Activated naive CD8-positive, alpha-beta T cell (primary cell): ENCODE results near the gene TCEAL2.

Experiments used
- H3K27ac Mint-ChIP-seq: one replicate; pipeline ENCODE4 v1.8.0; 2021; ENCODE audit warnings: mixed read lengths
- H3K27me3 Mint-ChIP-seq: one replicate; pipeline ENCODE4 v1.8.0; 2021; ENCODE audit warnings: mixed read lengths
- H3K36me3 Mint-ChIP-seq: one replicate; pipeline ENCODE4 v1.8.0; 2021; ENCODE audit warnings: mixed read lengths
- H3K4me1 Mint-ChIP-seq: one replicate; pipeline ENCODE4 v1.8.0; 2021; ENCODE audit warnings: low read depth, mixed read lengths
- H3K4me3 Mint-ChIP-seq: one replicate; pipeline ENCODE4 v1.8.0; 2021; ENCODE audit warnings: mild to moderate bottlenecking, mixed read lengths
- H3K9me3 Mint-ChIP-seq: one replicate; pipeline ENCODE4 v1.8.0; 2021; ENCODE audit warnings: low read depth, mixed read lengths

The TCEAL2 gene

GRCh38 chrX:102155806-102156179 lies 30.3 kb downstream of the TCEAL2 start, which contains the start of gene BEX5:
BEX5 (minus strand) TSS chrX:102155977; CDS start chrX:102154265, 1,712 bp downstream.
- H3K27ac Mint-ChIP-seq, result peak within 1 kb of the TSS; percentile 88
- no peaks in the 10 kb centered on the region for H3K9me3 Mint-ChIP-seq
- peak within 1 kb of the TSS; percentile 96 for H3K4me3 Mint-ChIP-seq
- H3K4me1 Mint-ChIP-seq, result peaks cover 10% of the 10 kb centered on the region
- H3K36me3 Mint-ChIP-seq, result no peaks in the 10 kb centered on the region
- peaks cover 2% of the 10 kb centered on the region for H3K27me3 Mint-ChIP-seq
